NT2/D1 (cell line): ENCODE results near the gene UNC50.

Experiments used
- SUZ12 ChIP-seq: IDR thresholded peaks from 2 replicates; pipeline ENCODE4 v1.6.1; 2011; ENCODE audit not compliant: insufficient read length, insufficient read depth; ENCODE audit errors: extremely low read depth
- YY1 ChIP-seq: IDR thresholded peaks from 2 replicates; pipeline ENCODE4 v1.6.1; 2011; ENCODE audit not compliant: insufficient read length, insufficient read depth
- ZNF274 ChIP-seq: IDR thresholded peaks from 2 replicates; pipeline ENCODE4 v1.6.1; 2011; ENCODE audit warnings: mild to moderate bottlenecking, low read depth, low read length

DNA sequence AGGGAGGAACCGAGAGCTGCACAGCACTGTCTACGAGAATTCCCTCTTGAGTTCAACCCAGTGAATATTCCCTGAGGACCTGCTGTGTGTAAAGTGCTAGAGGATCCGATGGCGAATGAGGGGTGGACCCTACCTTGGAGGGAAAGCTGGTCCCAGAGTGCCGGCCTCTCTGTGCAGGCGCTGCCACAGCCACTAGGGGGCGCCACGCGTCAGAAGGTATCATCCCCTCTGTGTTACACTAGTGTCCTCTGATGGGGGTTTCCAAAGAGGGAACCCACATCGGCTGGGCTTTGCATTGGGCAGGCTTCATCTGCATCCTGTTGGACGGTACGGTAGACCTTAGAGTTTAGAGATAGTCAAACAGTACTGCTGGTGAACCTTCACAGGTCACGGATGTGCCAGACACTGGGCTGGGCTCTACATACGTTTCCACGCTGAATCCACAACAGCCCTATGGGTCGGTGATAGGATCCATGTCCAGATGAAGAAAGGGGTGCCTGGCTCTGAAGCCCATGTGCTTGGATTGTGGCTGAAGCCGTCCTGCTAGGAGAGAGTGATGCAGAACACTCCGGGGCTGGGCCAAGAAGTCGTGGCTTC, 39.1 kb upstream of the UNC50 start:
- TF ChIP-seq YY1 (no peak), SUZ12 (no peak), ZNF274 (no peak)
